WTC11 (cell line): ENCODE measurements around the gene PLCG2. TPM values are rescaled to one million over a fixed set of nuclear protein-coding genes. Genes with fewer than 3 reads are reported as not detected.
A peak's percentile ranks its signal among the peaks of the same experiment; 100 is the strongest.

Experiments
- ATAC-seq: fragments of 200-7000 bp; cut with Tn5 transposase; 2 replicates; pipeline ENCODE4 v1.10.0; 2021; ENCODE audit warnings: mild to moderate bottlenecking, moderate library complexity
- CTCF ChIA-PET: fragments of 300-600 bp; sonication (Branson Sonifier 250); formaldehyde crosslinking; loops from one replicate; lab custom pipeline; 2021; ENCODE audit warnings: antibody characterized with exemption; lab: Charles Lee
- POLR2A ChIA-PET: fragments of 350-600 bp; sonication (Branson Sonifier 250); formaldehyde crosslinking; loops from one replicate; lab custom pipeline; 2021; ENCODE audit warnings: antibody characterized with exemption; lab: Charles Lee
- DNase-seq: peaks from one replicate; pipeline ENCODE4 v3.0.0; 2021; ENCODE audit warnings: low spot score
- H3K27ac Mint-ChIP-seq: 2 replicates; pipeline ENCODE4 v1.8.0; 2021; ENCODE audit warnings: mixed read lengths
- H3K27me3 Mint-ChIP-seq: 2 replicates; pipeline ENCODE4 v1.8.0; 2021; ENCODE audit warnings: low read depth, mild to moderate bottlenecking, moderate library complexity, mixed read lengths
- H3K36me3 Mint-ChIP-seq: 2 replicates; pipeline ENCODE4 v1.8.0; 2021; ENCODE audit warnings: mixed read lengths
- H3K4me1 Mint-ChIP-seq: 2 replicates; pipeline ENCODE4 v1.8.0; 2022; ENCODE audit warnings: mixed read lengths
- H3K4me3 Mint-ChIP-seq: 2 replicates; pipeline ENCODE4 v1.8.0; 2021; ENCODE audit warnings: mild to moderate bottlenecking, moderate library complexity, mixed read lengths
- H3K9me3 Mint-ChIP-seq: 2 replicates; pipeline ENCODE4 v1.8.0; 2021; ENCODE audit warnings: mixed read lengths
- AFF4 ChIP-seq: sonication (generic); formaldehyde crosslinking; IDR thresholded peaks from 2 replicates; pipeline ENCODE4 v1.8.1; 2023; ENCODE audit warnings: mild to moderate bottlenecking, missing genetic modification reagents, borderline replicate concordance
- ATF1 ChIP-seq: sonication (generic); formaldehyde crosslinking; IDR thresholded peaks from 2 replicates; pipeline ENCODE4 v1.8.1; 2023; ENCODE audit warnings: mild to moderate bottlenecking, moderate library complexity, missing genetic modification reagents
- ATF6 ChIP-seq: sonication (generic); formaldehyde crosslinking; IDR thresholded peaks from 2 replicates; pipeline ENCODE4 v1.8.1; 2023; ENCODE audit warnings: mild to moderate bottlenecking, missing genetic modification reagents
- CBFB ChIP-seq: sonication (generic); formaldehyde crosslinking; IDR thresholded peaks from 2 replicates; pipeline ENCODE4 v1.8.1; 2022; ENCODE audit warnings: mild to moderate bottlenecking, low read depth, missing genetic modification reagents
- E2F4 ChIP-seq: sonication (generic); formaldehyde crosslinking; IDR thresholded peaks from 2 replicates; pipeline ENCODE4 v1.8.1; 2022; ENCODE audit warnings: low read depth, mild to moderate bottlenecking, moderate library complexity, missing genetic modification reagents, borderline replicate concordance
- ESRRA ChIP-seq: sonication (generic); formaldehyde crosslinking; IDR thresholded peaks from 2 replicates; pipeline ENCODE4 v1.8.1; 2022; ENCODE audit warnings: mild to moderate bottlenecking, missing genetic modification reagents, borderline replicate concordance
- FOXJ3 ChIP-seq: sonication (generic); formaldehyde crosslinking; IDR thresholded peaks from 2 replicates; pipeline ENCODE4 v1.9.0; 2021; ENCODE audit warnings: missing genetic modification reagents, mild to moderate bottlenecking, borderline replicate concordance
- GABPB1 ChIP-seq: sonication (generic); formaldehyde crosslinking; IDR thresholded peaks from 2 replicates; pipeline ENCODE4 v1.8.1; 2023; ENCODE audit warnings: mild to moderate bottlenecking, missing genetic modification reagents
- HMGA2 ChIP-seq: fragments of 250-450 bp; sonication (Bioruptor Pico); IDR thresholded peaks from 2 replicates; pipeline ENCODE4 v1.4.0; 2021; ENCODE audit warnings: mild to moderate bottlenecking, moderate library complexity
- JUN ChIP-seq: sonication (generic); formaldehyde crosslinking; IDR thresholded peaks from 2 replicates; pipeline ENCODE4 v1.8.0; 2023; ENCODE audit warnings: mild to moderate bottlenecking, missing genetic modification reagents
- MLX ChIP-seq: sonication (generic); formaldehyde crosslinking; IDR thresholded peaks from 2 replicates; pipeline ENCODE4 v1.8.1; 2023; ENCODE audit warnings: mild to moderate bottlenecking, missing genetic modification reagents, moderate library complexity
- NR2C2 ChIP-seq: sonication (generic); formaldehyde crosslinking; IDR thresholded peaks from 2 replicates; pipeline ENCODE4 v1.8.0; 2022; ENCODE audit warnings: mild to moderate bottlenecking, missing genetic modification reagents
- NR3C1 ChIP-seq: sonication (generic); formaldehyde crosslinking; conservative IDR thresholded peaks from 2 replicates; pipeline ENCODE4 v1.8.1; 2023; ENCODE audit warnings: low read depth, mild to moderate bottlenecking, missing genetic modification reagents
- SMAD3 ChIP-seq: sonication (generic); formaldehyde crosslinking; IDR thresholded peaks from 2 replicates; pipeline ENCODE4 v1.8.0; 2022; ENCODE audit warnings: missing genetic modification reagents, mild to moderate bottlenecking, borderline replicate concordance
- STAT6 ChIP-seq: sonication (generic); formaldehyde crosslinking; conservative IDR thresholded peaks from 2 replicates; pipeline ENCODE4 v1.8.1; 2023; ENCODE audit warnings: mild to moderate bottlenecking, low read depth, missing genetic modification reagents, moderate library complexity
- TCF7 ChIP-seq: sonication (generic); formaldehyde crosslinking; IDR thresholded peaks from 2 replicates; pipeline ENCODE4 v1.8.0; 2022; ENCODE audit warnings: mild to moderate bottlenecking, low read depth, missing genetic modification reagents, moderate library complexity
- USF1 ChIP-seq: sonication (generic); formaldehyde crosslinking; IDR thresholded peaks from 2 replicates; pipeline ENCODE4 v1.8.0; 2022; ENCODE audit warnings: mild to moderate bottlenecking, missing genetic modification reagents
- ZNF121 ChIP-seq: sonication (generic); formaldehyde crosslinking; IDR thresholded peaks from 2 replicates; pipeline ENCODE4 v1.8.0; 2023; ENCODE audit warnings: missing genetic modification reagents
- ZNF263 ChIP-seq: sonication (generic); formaldehyde crosslinking; IDR thresholded peaks from 2 replicates; pipeline ENCODE4 v1.8.1; 2022; ENCODE audit warnings: low read depth, mild to moderate bottlenecking, moderate library complexity, missing genetic modification reagents
- ZNF317 ChIP-seq: sonication (generic); formaldehyde crosslinking; IDR thresholded peaks from 2 replicates; pipeline ENCODE4 v1.8.1; 2023; ENCODE audit warnings: low read depth, mild to moderate bottlenecking, moderate library complexity, missing genetic modification reagents, borderline replicate concordance
- ZNF512 ChIP-seq: sonication (generic); formaldehyde crosslinking; IDR thresholded peaks from 2 replicates; pipeline ENCODE4 v1.8.1; 2022; ENCODE audit warnings: missing genetic modification reagents, borderline replicate concordance
- ZNF671 ChIP-seq: fragments of 250-450 bp; sonication (Bioruptor Pico); IDR thresholded peaks from 2 replicates; pipeline ENCODE4 v1.8.0; 2021; ENCODE audit warnings: mild to moderate bottlenecking
- total RNA-seq: library from RNA; stranded (reverse); gene quantifications from 3 replicates; pipeline ENCODE4 v1.2.3, GENCODE V29; 2021

The PLCG2 gene
- total RNA-seq, 1 experiment from 2014 or later = 7.0 TPM

- no peaks in the 10 kb centered on the region for H3K27me3 Mint-ChIP-seq
- ChIA-PET CTCF (interaction anchor here (0.7 to 1.7 kb wide), 2 partner anchors 10 to 83 kb away, joined by 3 to 4 read pairs; no protein-coding TSS in a partner anchor), POLR2A (no interaction called here)
- H3K9me3 Mint-ChIP-seq = peaks cover 6% of the 10 kb centered on the region
- H3K36me3 Mint-ChIP-seq = peaks cover 6% of the 10 kb centered on the region
- ATAC-seq = no peak
- no peak overlapping the region for H3K4me3 Mint-ChIP-seq
- H3K27ac Mint-ChIP-seq = no peak overlapping the region
- H3K4me1 Mint-ChIP-seq = peaks cover 27% of the 10 kb centered on the region
- TF ChIP-seq ZNF512 (CRISPR knock-in tag) (peak; percentile 78; the same call in 1 of the 2 replicates), MLX (no peak), ZNF317 (CRISPR knock-in tag) (no peak), ZNF263 (CRISPR knock-in tag) (no peak), ATF1 (no peak), ZNF121 (CRISPR knock-in tag) (peak; percentile 35; the same call in 1 of the 2 replicates), USF1 (no peak), HMGA2 (CRISPR knock-in tag) (no peak)
- no peak for DNase-seq
Observed at GRCh38 chr16:81823734-81824133, 44.6 kb downstream of the PLCG2 start.

GRCh38 chr16:81826523-81826922 lies 47.4 kb downstream of the PLCG2 start:
- Mint-ChIP-seq H3K4me1 (peaks cover 26% of the 10 kb centered on the region), H3K4me3 (no peak overlapping the region), H3K27me3 (no peaks in the 10 kb centered on the region), H3K27ac (no peak overlapping the region), H3K36me3 (peaks cover 6% of the 10 kb centered on the region), H3K9me3 (peaks cover 6% of the 10 kb centered on the region)
- DNase-seq (no peak), ATAC-seq (no peak)
- CTCF ChIA-PET = interaction anchor here (0.6 kb wide), 2 partner anchors 542 to 588 kb away, joined by 3 read pairs; no protein-coding TSS in a partner anchor
- POLR2A ChIA-PET = no interaction called here
- TF ChIP-seq ESRRA (CRISPR knock-in tag) (no peak), GABPB1 (no peak), ATF6 (no peak), JUN (CRISPR knock-in tag) (no peak), E2F4 (no peak), CBFB (CRISPR knock-in tag) (no peak), NR2C2 (CRISPR knock-in tag) (no peak), SMAD3 (CRISPR knock-in tag) (no peak), NR3C1 (no peak), TCF7 (no peak), AFF4 (no peak), ZNF671 (no peak), STAT6 (CRISPR knock-in tag) (no peak), FOXJ3 (no peak)
